Karpas-422 (cell line): Measurements from ENCODE around the gene AFG3L2. TPM values are rescaled to one million over a fixed set of nuclear protein-coding genes. Genes with fewer than 3 reads are reported as not detected.

Source experiments
- DNase-seq: peaks from one replicate; pipeline ENCODE4 v3.0.0-alpha.2; 2015
- H2AFZ ChIP-seq: fragments of 200-600 bp; sonication (generic); 2 replicates; pipeline ENCODE4 v1.6.1; 2014; ENCODE audit warnings: antibody characterized with exemption, low read length, mixed read lengths
- H3K27ac ChIP-seq: fragments of 200-600 bp; sonication (generic); 2 replicates; pipeline ENCODE4 v1.5.1; 2014; ENCODE audit warnings: mild to moderate bottlenecking, low read length, moderate library complexity
- H3K27me3 ChIP-seq: fragments of 200-600 bp; sonication (generic); 2 replicates; pipeline ENCODE4 v1.6.1; 2014; ENCODE audit warnings: low read length, mixed read lengths
- H3K36me3 ChIP-seq: fragments of 200-600 bp; sonication (generic); 2 replicates; pipeline ENCODE4 v1.6.1; 2014; ENCODE audit warnings: low read length, mixed read lengths; ENCODE audit not compliant: insufficient read depth
- H3K4me1 ChIP-seq: fragments of 200-600 bp; sonication (generic); 2 replicates; pipeline ENCODE4 v1.6.1; 2014; ENCODE audit warnings: mild to moderate bottlenecking, low read length, mixed read lengths
- H3K4me2 ChIP-seq: fragments of 200-600 bp; sonication (generic); 2 replicates; pipeline ENCODE4 v1.6.1; 2014; ENCODE audit warnings: low read length, low read depth, mild to moderate bottlenecking; ENCODE audit not compliant: poor library complexity, severe bottlenecking
- H3K4me3 ChIP-seq: fragments of 200-600 bp; sonication (generic); 2 replicates; pipeline ENCODE4 v1.5.1; 2014; ENCODE audit warnings: mild to moderate bottlenecking, antibody characterized with exemption, low read length, mixed read lengths
- H3K79me2 ChIP-seq: fragments of 200-600 bp; sonication (generic); 2 replicates; pipeline ENCODE4 v1.6.1; 2014; ENCODE audit warnings: mild to moderate bottlenecking, low read length, mixed read lengths
- H3K9ac ChIP-seq: fragments of 200-600 bp; sonication (generic); 2 replicates; pipeline ENCODE4 v1.6.0; 2014; ENCODE audit warnings: low read length
- H3K9me2 ChIP-seq: fragments of 200-600 bp; sonication (generic), shearing (Covaris generic); replicated peaks from 2 replicates; pipeline ENCODE4 v1.6.0; 2014; ENCODE audit warnings: mild to moderate bottlenecking, low read length, moderate library complexity; ENCODE audit not compliant: insufficient read depth
- H3K9me3 ChIP-seq: fragments of 300-700, 200-600 bp; sonication (generic); 2 replicates; pipeline ENCODE4 v1.6.1; 2014; ENCODE audit warnings: low read length, mixed read lengths
- H4K20me1 ChIP-seq: fragments of 200-600 bp; sonication (generic); 2 replicates; pipeline ENCODE4 v1.6.1; 2014; ENCODE audit warnings: mild to moderate bottlenecking, antibody characterized with exemption, low read length, low read depth; ENCODE audit not compliant: insufficient read depth
- small RNA-seq: library from RNA; depleted of rRNA; stranded (forward); fragments of <200 nt; gene quantifications from one replicate; pipeline ENCODE3, GENCODE V24; 2014
- total RNA-seq: library from RNA; depleted of rRNA; stranded (reverse); fragments of >200 nt; shearing (Covaris generic); gene quantifications from 2 replicates; pipeline ENCODE4 v1.2.3, GENCODE V29; 2014; ENCODE audit warnings: low replicate concordance; rRNA removed

AFG3L2 gene
- total RNA-seq, 1 experiment from 2014 or later = 34.2 TPM

- H3K9me2 ChIP-seq = no peaks in the 10 kb centered on the region
- no peaks in the 10 kb centered on the region for H3K36me3 ChIP-seq
- H3K4me1 ChIP-seq = no peaks in the 10 kb centered on the region
- H3K9ac ChIP-seq = no peak overlapping the region
- no peak overlapping the region for H3K4me2 ChIP-seq
- no peaks in the 10 kb centered on the region for H3K27me3 ChIP-seq
- no peaks in the 10 kb centered on the region for H4K20me1 ChIP-seq
- H2AFZ ChIP-seq = no peak overlapping the region
- no peak for DNase-seq
- no peaks in the 10 kb centered on the region for H3K79me2 ChIP-seq
- no peaks in the 10 kb centered on the region for H3K9me3 ChIP-seq
- H3K4me3 ChIP-seq = no peak overlapping the region
- no peak overlapping the region for H3K27ac ChIP-seq
These were observed 93.4 kb downstream of the AFG3L2 start for GRCh38 chr18:12283666-12284065.

- H4K20me1 ChIP-seq = no peaks in the 10 kb centered on the region
- H3K4me1 ChIP-seq = no peaks in the 10 kb centered on the region
- H3K4me3 ChIP-seq = no peak overlapping the region
- no peaks in the 10 kb centered on the region for H3K9me2 ChIP-seq
- no peak for DNase-seq
- H3K36me3 ChIP-seq = no peaks in the 10 kb centered on the region
- no peaks in the 10 kb centered on the region for H3K27me3 ChIP-seq
- no peak overlapping the region for H3K9ac ChIP-seq
- H3K27ac ChIP-seq = no peak overlapping the region
- no peaks in the 10 kb centered on the region for H3K9me3 ChIP-seq
- no peak overlapping the region for H2AFZ ChIP-seq
- H3K79me2 ChIP-seq = no peaks in the 10 kb centered on the region
- H3K4me2 ChIP-seq = no peak overlapping the region
These were observed 93.8 kb downstream of the AFG3L2 start for GRCh38 chr18:12283256-12283655.

GRCh38 chr18:12282442-12283039 lies 94.5 kb downstream of the AFG3L2 start:
- H3K4me3 ChIP-seq = no peak overlapping the region
- H3K4me2 ChIP-seq = no peak overlapping the region
- H3K27ac ChIP-seq = no peak overlapping the region
- H4K20me1 ChIP-seq = no peaks in the 10 kb centered on the region
- no peak overlapping the region for H2AFZ ChIP-seq
- DNase-seq = no peak
- no peaks in the 10 kb centered on the region for H3K36me3 ChIP-seq
- no peak overlapping the region for H3K9ac ChIP-seq
- no peaks in the 10 kb centered on the region for H3K79me2 ChIP-seq
- H3K9me2 ChIP-seq = no peaks in the 10 kb centered on the region
- no peaks in the 10 kb centered on the region for H3K4me1 ChIP-seq
- H3K9me3 ChIP-seq = no peaks in the 10 kb centered on the region
- no peaks in the 10 kb centered on the region for H3K27me3 ChIP-seq

DNA sequence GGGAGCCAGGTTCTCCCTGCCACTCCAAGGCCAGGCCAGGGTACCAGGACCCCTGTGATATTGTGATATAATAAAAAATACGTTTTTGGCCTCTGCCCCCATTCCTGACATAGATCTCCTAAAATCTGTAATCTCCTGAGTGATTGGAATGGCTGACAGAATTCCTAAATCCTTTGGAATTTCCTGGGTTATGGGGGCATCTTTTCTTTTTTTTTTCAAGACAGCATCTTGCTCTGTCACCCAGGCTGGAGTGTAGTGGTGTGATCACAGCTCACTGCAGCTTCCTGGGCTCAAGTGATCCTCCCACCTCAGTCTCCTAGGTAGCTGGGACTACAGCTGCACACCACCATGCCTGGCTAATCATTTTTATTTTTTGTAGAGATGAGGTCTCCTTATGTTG lies 95.2 kb downstream of the AFG3L2 start:
- DNase-seq = no peak
- H3K4me2 ChIP-seq = no peak overlapping the region
- no peak overlapping the region for H3K9ac ChIP-seq

GRCh38 chr18:12279781-12280531 lies 97.1 kb downstream of the AFG3L2 start:
- DNase-seq = no peak
- Histone ChIP-seq H2AFZ (no peak overlapping the region), H3K9me3 (no peaks in the 10 kb centered on the region), H3K9ac (no peak overlapping the region), H3K4me3 (no peak overlapping the region), H3K79me2 (no peaks in the 10 kb centered on the region), H3K27ac (no peak overlapping the region), H3K9me2 (no peaks in the 10 kb centered on the region), H4K20me1 (no peaks in the 10 kb centered on the region), H3K4me1 (no peaks in the 10 kb centered on the region), H3K4me2 (no peak overlapping the region), H3K27me3 (no peaks in the 10 kb centered on the region), H3K36me3 (no peaks in the 10 kb centered on the region)

More for the DNA sequence above, 95.2 kb downstream of the AFG3L2 start:
- Histone ChIP-seq H3K27me3 (no peaks in the 10 kb centered on the region), H2AFZ (no peak overlapping the region), H3K4me1 (no peaks in the 10 kb centered on the region), H3K79me2 (no peaks in the 10 kb centered on the region), H3K9me3 (no peaks in the 10 kb centered on the region), H3K27ac (no peak overlapping the region), H3K4me3 (no peak overlapping the region), H4K20me1 (no peaks in the 10 kb centered on the region), H3K36me3 (no peaks in the 10 kb centered on the region), H3K9me2 (no peaks in the 10 kb centered on the region)

Small RNAs within 50 kb of the gene (small RNA-seq; reads per million reads assigned to genes)
- gene RNU6-170P (not detected), gene RNU7-129P (not detected)

Other genes starting within 250 kb of the AFG3L2 start
- not detected in 2 replicates for gene CIDEA, start 122.9 kb downstream of the AFG3L2 start, total RNA-seq
- 0.48 TPM in 1 of 2 replicates, not detected in the other for gene TUBB6, start 69.0 kb downstream of the AFG3L2 start, total RNA-seq
- 2.3 and 5.6 TPM in 2 replicates for gene PRELID3A, start 30.7 kb upstream of the AFG3L2 start, total RNA-seq